Activated CD8-positive, alpha-beta memory T cell treated with anti-CD3 and anti-CD28 coated beads, Interleukin-2, amount 50 U/mL, for 4 hours (primary cell): ENCODE measurements around the gene OR7C1.
"Not testable (repeated sequence)": the region's sequence is repeated elsewhere in the genome, so short reads cannot be mapped to it uniquely, and the experiment has no call there.

Experiments used
- DNase-seq: peaks from one replicate; pipeline ENCODE4 v3.0.0-alpha.2; 2020

OR7C1 gene

DNA sequence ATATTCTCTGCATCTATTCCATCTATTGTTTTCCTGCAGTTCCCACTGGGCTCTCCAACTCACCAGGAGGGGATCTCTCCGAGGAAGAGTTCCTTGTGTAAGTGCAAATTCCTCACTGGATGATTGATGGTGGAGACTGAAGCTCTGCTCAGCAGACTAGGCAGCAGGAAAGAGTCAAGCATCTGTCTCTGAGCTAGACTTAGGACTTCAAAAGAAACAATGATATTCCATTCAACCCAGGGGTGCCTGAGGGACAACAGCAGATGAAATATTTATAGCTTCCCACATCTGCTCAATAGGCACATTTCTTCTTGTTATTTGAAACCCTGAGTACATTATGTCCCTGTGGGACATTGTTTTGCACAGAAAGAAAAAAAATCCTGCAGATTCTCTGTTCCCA, at the start of gene OR7C1, which contains the start of gene OR7A5:
Gene OR7C1, minus strand, starts transcription at position 175 of the 400 bp plus-strand sequence. CDS start 35,049 bp downstream, outside the sequence.
Gene OR7A5, minus strand, starts transcription at position 175 of the 400 bp plus-strand sequence. CDS start 6,944 bp downstream, outside the sequence.
- no peak for DNase-seq

DNA sequence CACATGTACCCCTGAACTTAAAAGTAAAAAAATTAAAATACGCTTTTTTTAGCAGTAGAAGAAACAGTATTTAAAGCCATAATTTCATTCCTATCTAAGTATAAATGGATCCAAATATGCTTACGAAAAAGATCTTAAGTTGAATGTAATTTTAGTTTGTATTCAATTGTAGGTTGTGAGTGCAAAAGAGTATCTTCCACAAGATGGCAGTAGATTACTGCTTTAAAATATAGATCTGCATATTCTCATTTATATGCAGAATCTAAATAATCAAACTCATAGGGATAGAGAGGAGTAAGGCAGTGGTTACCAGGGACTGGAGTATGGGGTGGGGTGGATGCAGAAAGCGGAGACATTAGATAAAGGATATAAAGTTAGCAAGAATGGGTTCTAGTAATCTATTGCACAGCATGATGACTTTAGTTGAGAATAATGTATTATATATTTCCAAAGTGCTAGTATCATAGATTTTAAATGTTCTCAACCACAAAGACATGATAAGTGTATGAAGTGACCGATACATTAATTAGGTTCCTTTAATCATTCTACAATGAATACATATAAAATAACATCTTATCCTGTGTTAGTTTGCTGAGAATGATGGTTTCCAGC, 36.7 kb upstream of the OR7C1 start:
- DNase-seq, result no peak

DNA sequence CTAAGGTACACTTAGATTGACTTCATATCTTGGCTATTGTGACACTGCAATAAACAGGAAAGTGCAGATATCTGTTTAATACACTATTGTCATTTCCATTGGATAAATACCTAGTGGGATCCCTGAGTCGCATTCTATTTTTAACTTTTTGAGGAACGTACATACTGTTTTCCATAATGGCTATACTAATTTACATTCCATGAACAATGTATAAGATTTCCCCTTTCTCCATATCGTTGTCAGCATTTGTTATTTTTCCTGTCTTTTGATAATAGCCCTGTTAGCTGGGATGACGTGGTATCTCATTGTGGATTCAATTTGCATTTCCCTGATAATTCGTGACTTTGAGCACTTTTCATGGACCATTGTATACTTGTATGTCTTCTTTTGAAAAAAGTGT, 33.5 kb upstream of the OR7C1 start:
- DNase-seq, result no peak

DNA sequence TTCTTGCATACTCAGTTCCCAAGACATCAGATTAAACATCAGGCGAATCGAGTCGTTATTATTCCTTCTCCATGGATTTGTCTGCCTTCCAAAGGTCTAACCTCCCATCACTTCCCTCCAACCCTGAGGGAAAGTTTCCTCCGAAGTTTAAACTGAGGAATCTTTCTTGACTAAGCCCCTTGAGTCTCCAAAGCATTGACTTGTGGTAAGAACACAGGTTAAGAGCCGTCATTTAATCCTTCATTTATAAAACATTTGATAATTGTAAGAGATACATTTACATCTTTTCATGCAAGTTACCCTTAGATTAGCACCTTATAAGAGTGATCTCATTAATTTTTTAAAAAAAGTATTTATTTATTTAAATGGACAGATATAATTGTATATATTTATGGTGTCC, 13.8 kb upstream of the OR7C1 start, which contains the start of gene OR7A10:
Gene OR7A10, minus strand, starts transcription at position 101 of the 400 bp plus-strand sequence. CDS start 7,045 bp downstream, outside the sequence.
- no peak for DNase-seq

DNA sequence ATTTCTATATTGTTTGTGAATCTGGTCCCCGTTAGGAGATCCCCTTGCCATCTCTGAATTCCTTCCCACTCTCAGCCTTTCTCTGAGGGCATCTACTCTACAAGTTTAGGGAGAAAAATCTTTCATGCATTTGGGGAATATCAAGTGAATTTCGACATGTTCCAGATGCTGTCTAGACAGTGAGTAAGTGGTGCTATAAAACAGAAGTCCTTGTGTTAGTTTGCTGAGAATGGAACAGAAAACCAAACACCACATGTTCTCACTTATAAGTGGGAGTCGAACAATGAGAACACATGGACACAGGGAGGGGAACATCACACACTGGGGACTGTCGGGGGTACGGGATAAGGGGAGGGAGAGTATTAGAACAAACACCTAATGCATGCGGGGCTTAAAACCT, 8.6 kb upstream of the OR7C1 start:
- DNase-seq, result no peak

DNA sequence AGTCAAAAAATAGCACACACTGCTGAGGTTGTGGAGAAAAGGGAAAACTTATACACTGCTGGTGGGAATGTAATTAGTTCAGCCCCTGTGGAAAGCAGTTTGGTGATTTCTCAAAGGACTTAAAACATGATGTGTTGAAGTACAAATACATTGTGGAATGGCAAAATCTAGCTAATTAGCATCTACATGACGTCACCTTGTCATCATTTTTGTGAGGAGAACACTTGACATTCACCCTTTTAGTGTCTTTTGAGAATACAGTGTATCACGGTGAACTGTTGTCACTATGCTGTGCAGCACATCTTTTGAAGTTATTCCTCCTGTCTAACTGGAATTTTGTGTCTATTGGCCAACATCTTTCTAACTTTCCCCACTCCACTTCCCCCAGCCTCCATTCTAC, 8.2 kb upstream of the OR7C1 start:
- DNase-seq, result no peak

DNA sequence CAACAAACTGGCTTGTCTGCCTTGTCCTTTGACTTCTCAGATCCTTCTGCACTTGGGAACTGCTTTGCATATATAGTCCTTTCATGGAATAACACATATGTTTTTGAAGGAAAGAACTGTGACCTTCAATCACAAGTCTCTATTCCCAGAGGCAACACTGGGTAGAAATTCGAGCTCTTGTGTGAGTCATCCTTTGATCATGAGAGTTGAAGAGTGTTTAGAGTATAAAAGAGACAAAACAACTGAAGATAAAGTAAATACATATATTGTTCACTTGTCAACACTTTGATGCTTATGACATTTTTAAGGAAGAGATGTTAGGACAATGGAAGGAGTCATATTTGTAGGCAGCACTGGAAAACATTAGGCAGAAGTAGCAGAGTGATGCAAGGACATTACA, 5.2 kb upstream of the OR7C1 start:
- no peak for DNase-seq

DNA sequence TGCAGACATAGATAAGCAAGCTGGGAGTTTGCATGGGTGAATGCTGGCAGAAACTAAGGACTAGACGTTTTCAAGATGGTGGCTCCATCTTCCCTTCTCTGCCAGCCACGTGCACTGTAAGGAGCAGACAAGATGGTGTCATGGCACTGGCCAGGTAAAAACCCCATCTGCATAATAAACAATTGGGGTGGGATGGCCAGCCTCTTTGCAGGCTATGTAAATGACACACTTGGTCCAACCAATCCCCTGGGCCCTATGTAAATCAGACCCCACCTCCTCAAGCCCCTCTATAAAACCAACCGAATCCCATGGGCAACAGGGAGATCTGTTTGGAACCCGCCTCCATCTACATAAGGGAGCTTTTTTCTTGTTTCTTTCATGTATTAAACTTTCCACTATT, 2.4 kb upstream of the OR7C1 start:
- no peak for DNase-seq

DNA sequence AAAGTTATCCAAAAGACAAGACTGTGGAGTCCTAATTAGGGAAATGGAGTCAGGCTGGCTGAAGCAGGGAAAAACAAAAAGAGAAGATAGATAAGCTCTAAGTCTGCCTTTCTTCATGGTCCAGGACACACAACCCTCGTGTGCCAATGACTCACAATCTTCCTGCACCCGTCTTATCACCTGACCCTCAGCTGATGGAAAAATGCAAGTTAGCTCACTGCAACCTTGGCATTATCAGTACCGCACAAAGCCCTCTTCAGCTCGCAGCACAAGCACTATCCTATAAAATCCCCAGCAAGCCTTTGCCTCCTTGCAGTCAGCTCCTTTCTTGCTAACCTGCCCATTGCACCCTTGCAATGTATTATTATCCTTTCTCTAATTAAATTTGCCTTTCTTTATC, 4.3 kb downstream of the OR7C1 start:
- no peak for DNase-seq

DNA sequence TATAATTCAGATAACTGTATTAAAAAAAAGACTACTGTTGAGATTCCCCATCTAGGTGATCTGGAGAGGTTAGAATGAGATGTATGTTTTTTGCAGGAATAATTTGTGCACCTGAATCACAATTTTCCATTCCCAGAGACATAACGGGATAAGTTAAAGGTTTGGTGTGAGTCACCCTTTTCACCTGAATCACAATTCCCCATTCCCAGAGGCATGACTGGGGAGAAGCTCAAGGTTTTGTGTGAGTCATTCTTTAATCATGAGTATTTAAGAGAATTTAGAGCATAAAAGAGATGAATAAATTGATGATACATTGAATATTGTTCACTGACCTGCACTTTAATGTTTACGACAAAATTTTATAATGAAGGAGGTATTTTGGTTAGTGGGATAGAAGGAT, 9.0 kb downstream of the OR7C1 start:
- DNase-seq, result no peak

DNA sequence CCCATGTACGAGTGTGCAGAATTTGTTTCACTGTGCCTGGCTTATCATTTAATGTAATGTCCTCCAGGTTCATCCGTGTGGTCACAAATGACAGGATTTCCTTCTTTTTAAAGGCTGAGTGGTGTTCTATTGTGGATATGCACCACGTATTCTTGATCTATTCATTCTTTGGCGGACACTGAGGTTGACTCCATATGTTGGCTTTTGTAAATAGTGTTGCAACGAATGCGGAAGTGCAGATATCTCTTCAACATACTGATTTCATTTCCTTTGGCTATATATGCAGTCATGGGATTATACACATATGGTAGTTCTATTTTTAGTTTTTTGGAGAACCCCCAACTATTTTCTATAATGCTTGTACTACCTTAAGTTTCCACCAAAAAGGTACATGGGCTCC, 13.0 kb downstream of the OR7C1 start:
- DNase-seq, result no peak

DNA sequence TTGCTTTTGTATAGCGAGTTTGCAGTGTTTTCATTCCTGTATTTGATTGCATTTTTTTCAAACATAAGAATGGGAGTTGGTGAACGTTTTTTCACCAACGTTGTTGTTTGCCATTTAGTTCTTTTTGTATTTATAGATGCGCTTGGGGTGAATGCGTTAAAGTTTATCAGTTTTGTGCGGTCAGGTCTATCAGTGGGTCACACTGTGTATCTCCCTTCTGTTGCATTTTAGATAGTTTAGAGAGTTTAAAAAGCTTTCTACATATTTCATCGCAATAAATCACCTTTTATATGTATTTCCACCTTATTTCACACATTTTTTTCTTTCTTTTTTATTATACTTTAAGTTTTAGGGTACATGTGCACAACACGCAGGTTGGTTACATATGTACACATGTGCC, 16.4 kb downstream of the OR7C1 start:
- no peak for DNase-seq

DNA sequence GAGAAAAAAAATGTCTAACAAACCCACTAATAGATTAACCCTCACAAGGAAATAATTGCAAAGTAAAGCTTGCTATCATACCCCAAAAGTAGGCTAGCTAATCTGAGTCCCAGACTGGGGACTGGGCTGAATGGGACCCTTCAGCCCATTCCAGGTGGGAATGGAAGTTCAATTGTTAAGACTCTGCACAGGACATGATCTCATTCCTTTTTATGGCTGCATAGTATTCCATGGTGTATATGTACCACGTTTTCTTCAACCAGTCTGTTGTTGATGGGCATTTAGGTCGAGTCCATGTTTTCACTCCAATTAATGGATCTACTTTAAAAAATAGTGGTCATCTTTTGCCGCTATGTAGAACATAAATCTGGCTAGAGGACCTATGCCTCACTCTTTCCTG, 17.9 kb downstream of the OR7C1 start:
- DNase-seq, result no peak

DNA sequence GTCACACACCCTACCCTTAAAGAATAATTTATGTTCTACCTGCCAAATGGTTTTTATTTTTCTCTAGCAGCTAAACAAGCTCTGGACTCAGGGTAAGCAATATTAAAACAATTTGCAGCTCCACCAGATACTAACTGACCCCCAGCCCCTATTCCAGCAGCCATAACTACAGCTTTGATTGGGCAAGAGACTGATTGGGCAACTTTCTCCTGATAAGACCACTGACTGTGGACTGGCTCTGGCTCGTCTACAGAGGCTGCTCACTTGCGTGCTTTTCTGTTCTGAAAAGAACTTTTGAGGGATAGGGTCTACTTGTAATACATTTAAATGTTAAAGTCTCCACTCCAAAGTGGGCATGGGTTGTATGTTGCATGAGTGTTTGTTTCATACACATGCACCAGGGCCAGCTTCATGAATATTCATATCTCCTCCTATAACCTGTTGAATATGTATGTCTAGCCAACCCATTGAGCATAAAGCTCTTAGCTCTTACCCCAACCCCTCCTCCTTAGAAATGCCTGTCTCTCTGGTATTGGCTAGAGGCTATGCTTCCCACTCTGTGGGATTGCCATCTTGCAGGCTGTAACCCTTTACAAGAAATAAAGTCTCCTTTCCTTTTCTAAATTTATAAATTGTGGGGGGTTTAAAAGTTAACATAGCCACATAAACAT, 19.9 kb downstream of the OR7C1 start:
- DNase-seq, result no peak

DNA sequence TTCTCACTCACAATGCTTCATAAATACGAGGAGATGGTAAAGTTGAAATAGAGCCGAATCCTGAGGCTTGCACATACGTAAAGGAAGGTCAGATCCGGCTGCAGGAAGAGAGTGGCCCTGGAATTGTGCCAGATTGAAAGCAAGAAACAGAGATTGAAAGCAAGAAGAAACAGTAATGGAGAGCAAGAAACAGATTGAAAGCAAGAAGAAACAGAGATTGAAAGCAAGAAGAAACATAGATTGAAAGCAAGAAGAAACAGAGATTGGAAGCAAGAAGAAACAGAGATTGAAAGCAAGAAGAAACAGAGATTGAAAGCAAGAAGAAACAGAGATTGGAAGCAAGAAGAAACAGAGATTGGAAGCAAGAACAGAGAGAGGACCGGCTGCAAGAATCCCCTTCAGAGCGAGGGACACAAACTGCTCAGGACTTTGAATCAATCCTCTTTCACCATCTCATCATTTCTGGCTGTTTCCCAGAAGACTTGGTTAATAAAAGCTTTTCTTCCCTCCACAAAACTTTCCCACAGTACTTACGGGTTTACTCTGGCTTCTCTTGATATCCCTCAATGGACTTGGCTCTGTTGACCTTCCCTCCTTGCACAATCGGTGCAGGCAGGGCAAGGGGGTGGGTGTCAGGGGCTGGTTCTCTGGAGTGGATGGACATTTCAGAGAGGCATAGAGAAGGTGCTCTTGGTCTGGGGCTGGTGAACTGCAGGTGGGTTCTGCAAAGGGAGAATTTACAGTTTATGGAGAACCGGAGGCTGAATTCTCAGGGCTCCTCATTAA, 25.5 kb downstream of the OR7C1 start:
- no peak for DNase-seq

DNA sequence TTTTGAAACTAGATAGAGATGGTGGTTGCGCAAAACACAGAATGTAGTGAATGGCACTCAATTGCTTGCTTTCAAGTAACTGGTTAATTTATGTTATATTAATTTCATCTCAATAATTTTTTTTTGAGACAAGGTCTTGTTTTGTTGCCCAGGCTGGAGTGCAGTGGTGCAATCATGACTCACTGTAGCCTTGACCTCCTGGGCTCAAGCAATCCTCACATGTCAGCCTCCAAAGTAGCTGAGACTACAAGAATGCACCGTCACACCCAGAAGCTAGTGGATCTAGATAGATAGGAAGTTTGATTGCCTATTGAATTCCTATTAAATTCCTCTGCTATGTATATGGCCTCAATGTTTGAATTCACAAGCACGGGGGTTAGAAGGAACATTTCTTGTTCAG, 30.2 kb downstream of the OR7C1 start:
- no peak for DNase-seq

DNA sequence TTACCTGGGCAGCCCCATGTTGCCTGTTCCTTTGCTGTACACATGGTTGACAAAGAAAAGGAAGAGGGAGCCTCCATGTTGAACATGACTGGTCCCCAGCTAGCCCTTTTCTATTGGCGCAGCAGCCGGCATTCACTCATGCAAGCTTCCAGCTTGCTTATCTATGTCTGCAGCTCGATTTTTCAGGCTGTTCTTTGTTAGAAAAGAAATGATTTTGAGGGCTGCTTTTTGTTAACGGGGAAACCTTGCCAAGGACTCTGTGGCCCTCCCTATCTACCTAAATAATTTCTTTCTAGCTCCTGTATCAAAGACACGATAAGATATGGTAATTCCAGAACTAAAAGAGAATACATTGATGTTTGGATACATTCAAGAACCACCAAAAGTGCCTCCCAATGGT, 36.2 kb downstream of the OR7C1 start:
- no peak for DNase-seq

DNA sequence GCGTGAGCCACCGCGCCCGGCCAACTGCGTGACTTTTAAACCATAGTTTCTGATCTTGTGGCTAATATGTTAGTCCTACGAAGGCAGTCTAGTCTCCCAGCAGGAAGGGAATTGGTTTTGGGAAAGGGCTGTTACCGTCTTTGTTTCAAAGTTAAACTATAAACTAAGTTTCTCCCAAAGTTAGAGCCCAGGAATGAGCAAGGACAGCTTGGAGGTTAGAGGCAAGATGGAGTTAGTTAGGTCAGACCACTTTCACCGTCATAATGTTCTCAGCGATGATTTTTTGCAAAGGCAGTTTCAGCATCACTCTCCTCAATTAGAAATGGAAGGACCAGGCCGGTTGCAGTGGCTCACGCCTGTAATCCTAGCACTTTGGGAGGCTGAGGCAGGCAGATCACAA, 39.0 kb downstream of the OR7C1 start:
- no peak for DNase-seq

DNA sequence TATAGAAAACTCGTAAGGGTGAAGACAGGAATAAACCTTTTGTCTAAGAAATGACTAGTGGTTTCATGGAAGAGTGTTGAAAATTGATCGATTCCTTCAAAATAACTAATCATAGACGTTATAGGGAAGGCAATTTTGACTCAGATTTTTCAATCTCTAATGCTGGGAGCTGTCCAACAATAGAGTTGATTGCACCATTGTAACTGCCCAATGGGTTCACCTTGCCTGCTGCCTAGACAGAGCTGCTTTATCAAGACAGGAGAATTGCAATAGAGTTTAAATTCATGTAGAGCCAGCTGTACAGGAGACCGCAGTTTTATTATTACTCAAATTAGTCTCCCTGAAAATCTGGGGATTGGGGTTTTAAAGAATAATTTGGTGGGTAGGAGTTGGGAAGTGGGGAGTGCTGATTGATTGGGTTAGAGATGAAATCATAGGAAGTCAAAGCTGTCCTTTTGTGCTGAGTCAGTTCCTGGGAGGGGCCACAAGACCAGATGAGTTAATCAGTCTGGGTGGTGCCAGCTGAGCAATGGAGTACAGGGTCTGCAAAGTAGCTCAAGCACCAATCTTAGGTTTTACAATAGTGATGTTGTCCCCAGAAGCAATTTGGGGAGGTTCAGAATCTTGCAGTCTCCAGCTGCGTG, 39.8 kb downstream of the OR7C1 start:
- no peak for DNase-seq

DNA sequence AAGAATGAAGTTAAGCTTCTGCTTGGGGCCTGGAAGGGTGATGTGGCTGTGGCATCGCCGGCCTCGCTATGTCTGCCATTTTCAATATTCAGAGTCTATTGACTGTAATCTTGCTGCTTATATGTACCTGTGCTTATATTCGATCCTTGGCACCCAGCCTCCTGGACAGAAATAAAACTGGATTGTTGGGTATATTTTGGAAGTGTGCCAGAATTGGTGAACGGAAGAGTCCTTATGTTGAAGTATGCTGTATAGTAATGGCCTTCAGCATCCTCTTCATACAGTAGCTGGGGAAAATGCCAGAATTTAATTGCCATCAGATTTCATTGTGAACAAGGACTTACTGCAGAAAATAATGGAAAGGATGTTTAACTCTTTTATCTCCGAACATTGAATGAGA, 42.7 kb downstream of the OR7C1 start:
- not testable (repeated sequence) for DNase-seq

DNA sequence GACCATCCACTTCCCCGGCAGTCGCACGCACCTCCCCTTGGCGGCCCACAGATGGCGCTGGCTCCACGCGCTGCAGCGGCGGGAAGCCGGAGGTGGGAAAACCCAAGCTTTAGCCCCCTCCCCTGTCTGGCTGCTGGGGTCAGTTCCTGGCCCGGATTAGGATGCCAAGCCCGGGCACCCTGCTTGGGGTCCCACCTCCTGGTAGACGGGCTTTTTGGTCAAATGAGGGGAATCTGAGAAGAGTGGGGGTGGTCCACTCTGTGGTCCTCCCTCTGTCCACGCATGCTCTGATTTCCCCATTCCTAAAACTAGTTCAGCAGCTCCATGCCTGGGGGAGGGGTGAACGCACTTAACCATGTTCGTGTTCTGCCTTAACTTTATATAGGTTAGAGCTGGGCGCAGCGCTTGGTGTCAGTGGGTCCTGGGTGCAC, 48.5 kb downstream of the OR7C1 start:
- DNase-seq, result no peak

DNA sequence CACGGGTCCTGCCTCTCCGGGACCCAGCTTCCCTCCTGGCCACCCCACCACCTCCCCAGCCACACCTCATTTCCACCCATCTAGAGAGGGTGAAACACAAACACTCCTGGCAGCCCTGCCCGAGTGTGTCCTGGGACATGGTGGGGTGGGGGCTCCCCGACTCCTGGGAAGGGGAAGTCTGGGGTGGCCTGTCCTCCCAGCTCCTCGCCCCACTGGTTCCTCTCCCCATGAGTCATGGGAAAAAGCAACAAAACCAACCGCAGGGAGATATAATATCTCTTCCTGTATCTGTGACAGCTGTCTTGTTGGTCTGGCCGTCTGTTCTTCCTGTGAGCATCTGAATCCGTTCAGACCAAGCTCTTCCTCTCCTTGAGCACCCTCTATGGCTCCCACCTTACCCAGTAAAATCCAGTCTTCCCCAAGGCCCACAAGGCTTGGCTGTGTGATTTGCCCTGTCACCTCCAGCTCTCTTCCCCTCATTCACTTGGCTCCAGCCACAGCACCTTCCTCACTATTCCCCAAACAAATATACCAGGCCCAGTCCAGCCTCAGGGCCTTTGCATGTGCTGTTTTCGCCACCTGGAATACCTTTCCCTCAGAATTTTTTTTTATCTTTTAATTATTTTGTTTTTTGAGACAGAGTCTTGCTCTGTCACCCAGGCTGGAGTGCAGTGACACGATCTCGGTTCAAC, 49.7 kb downstream of the OR7C1 start:
- DNase-seq, result not testable (repeated sequence)

DNA sequence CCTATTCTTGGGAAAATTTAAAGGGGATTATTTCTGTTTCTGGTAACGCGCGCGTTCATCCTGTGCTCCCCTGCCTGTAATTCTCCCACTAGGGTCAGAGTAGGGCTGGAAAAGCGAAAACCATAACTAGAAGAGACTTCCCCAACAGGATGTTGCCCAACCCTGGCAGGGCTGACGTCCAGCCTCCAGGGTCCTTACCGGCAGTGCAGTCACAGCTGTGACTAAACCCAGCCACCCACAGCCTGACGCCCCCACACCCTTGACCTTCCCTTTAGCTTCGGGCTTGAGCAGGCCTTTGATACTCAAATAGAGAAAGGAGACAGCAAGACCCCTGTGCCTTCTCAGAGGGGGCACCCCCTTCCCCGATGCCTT, 50.3 kb downstream of the OR7C1 start:
- DNase-seq, result not testable (repeated sequence)
